Panc1 (cell line): Measurements from ENCODE around the gene FBXL19. TPM values are rescaled to one million over a fixed set of nuclear protein-coding genes. Genes with fewer than 3 reads are reported as not detected.

ENCODE experiments used
- ATAC-seq: fragments of 200-7000 bp; cut with Tn5 transposase; 2 replicates; pipeline ENCODE4 v1.9.1; 2020; ENCODE audit warnings: mild to moderate bottlenecking, moderate library complexity
- BruUV-seq: library from RNA; stranded (reverse); fragments of 400-500 nt; replicated peaks from 2 replicates; lab custom pipeline; 2021; lab: Mats Ljungman, UMichigan
- CTCF ChIA-PET: fragments of 300-600 bp; sonication (Branson Sonifier 250); formaldehyde crosslinking; loops from one replicate; lab custom pipeline; 2022; ENCODE audit warnings: antibody characterized with exemption; lab: Charles Lee
- POLR2A ChIA-PET: fragments of 300-600 bp; sonication (Branson Sonifier 250); formaldehyde crosslinking; loops from one replicate; lab custom pipeline; 2022; ENCODE audit warnings: antibody characterized with exemption; lab: Charles Lee
- DNase-seq: peaks from one replicate; pipeline ENCODE4 v3.0.0-alpha.2; 2010; ENCODE audit warnings: low read depth, low spot score
- H3K27ac ChIP-seq: 2 replicates; pipeline ENCODE4 v1.5.1; 2011; ENCODE audit warnings: mild to moderate bottlenecking, low read length, inconsistent platforms
- H3K27me3 ChIP-seq: fragments of 200-500 bp; sonication (Bioruptor generic); 2 replicates; pipeline ENCODE4 v1.6.0; 2014; ENCODE audit warnings: low read length, inconsistent platforms; ENCODE audit not compliant: control insufficient read depth, insufficient read depth
- H3K36me3 ChIP-seq: fragments of 200-500 bp; sonication (Bioruptor generic); 2 replicates; pipeline ENCODE4 v1.5.1; 2014; ENCODE audit warnings: inconsistent platforms, mild to moderate bottlenecking, low read length, moderate library complexity; ENCODE audit not compliant: control insufficient read depth, insufficient read depth
- H3K4me1 ChIP-seq: 2 replicates; pipeline ENCODE4 v1.5.1; 2011; ENCODE audit warnings: inconsistent platforms, mild to moderate bottlenecking, low read length, moderate library complexity; ENCODE audit not compliant: control insufficient read depth, insufficient read depth
- H3K4me3 ChIP-seq, 2 experiments: 2 replicates each; pipeline ENCODE4 v1.5.1; 2011 to 2012; ENCODE audit warnings: low read depth in 2 of 2, low read length in 2 of 2, mild to moderate bottlenecking in 2 of 2, inconsistent platforms in 1 of 2, moderate library complexity in 1 of 2
- H3K9me3 ChIP-seq: fragments of 200-500 bp; sonication (Bioruptor generic); 2 replicates; pipeline ENCODE4 v1.5.1; 2014; ENCODE audit warnings: low read depth, mild to moderate bottlenecking, inconsistent platforms, low read length, moderate library complexity; ENCODE audit not compliant: control insufficient read depth, insufficient read depth
- POLR2AphosphoS5 ChIP-seq: IDR thresholded peaks from 2 replicates; pipeline ENCODE4 v1.6.1; 2012; ENCODE audit warnings: mild to moderate bottlenecking, low read depth, low read length, moderate library complexity
- REST ChIP-seq, 2 experiments: IDR thresholded peaks; 2 replicates each; pipeline ENCODE4 v1.6.1; 2011 to 2012; ENCODE audit warnings: low read depth in 2 of 2, control low read depth in 1 of 2, low read length in 1 of 2, mild to moderate bottlenecking in 1 of 2, moderate library complexity in 1 of 2; ENCODE audit not compliant: insufficient read depth in 1 of 2
- SIN3A ChIP-seq: IDR thresholded peaks from 2 replicates; pipeline ENCODE4 v1.6.1; 2012; ENCODE audit warnings: low read depth, mild to moderate bottlenecking, low read length, moderate library complexity, borderline replicate concordance; ENCODE audit not compliant: insufficient read depth
- TCF7L2 ChIP-seq: IDR thresholded peaks from 2 replicates; pipeline ENCODE4 v1.6.1; 2011; ENCODE audit warnings: mild to moderate bottlenecking, low read depth, low read length, inconsistent platforms
- in situ Hi-C: cut with HindIII; loops from 2 replicates; pipeline ENCODE4 v1.10.0; 2016; ENCODE audit warnings: low sequenced_read_pairs, low pct_unique_long_range_greater_than_20kb
- intact Hi-C: fragments of 100-400 bp; cut with micrococcal nuclease; formaldehyde crosslinking; loops from one replicate; pipeline ENCODE4 v1.10.0; 2022; ENCODE audit not compliant: unreplicated experiment
- total RNA-seq: library from RNA; stranded (reverse); gene quantifications from one replicate; pipeline ENCODE4 v1.2.1, GENCODE V29; 2021; ENCODE audit not compliant: unreplicated experiment
- TF ChIP-seq, protein P1 (sequence below): fragments of 450-650 bp; IDR thresholded peaks from 2 replicates; pipeline ENCODE4 v1.5.1; 2017; ENCODE audit warnings: mild to moderate bottlenecking

Gene FBXL19
- total RNA-seq, 1 experiment from 2014 or later: 52.3 TPM

- POLR2A ChIA-PET: no interaction called here
- Histone ChIP-seq H3K27ac (no peak overlapping the region), H3K4me1 (peaks cover 9% of the 10 kb centered on the region), H3K27me3 (no peaks in the 10 kb centered on the region), H3K9me3 (no peaks in the 10 kb centered on the region), H3K36me3 (no peaks in the 10 kb centered on the region), H3K4me3 (no peak overlapping the region)
- no TSS peak for BruUV-seq
- in situ Hi-C loops: no loop called here
- DNase-seq: no peak
- ATAC-seq: no peak
- intact Hi-C loops: no loop called here
- TF ChIP-seq, protein P1, sequence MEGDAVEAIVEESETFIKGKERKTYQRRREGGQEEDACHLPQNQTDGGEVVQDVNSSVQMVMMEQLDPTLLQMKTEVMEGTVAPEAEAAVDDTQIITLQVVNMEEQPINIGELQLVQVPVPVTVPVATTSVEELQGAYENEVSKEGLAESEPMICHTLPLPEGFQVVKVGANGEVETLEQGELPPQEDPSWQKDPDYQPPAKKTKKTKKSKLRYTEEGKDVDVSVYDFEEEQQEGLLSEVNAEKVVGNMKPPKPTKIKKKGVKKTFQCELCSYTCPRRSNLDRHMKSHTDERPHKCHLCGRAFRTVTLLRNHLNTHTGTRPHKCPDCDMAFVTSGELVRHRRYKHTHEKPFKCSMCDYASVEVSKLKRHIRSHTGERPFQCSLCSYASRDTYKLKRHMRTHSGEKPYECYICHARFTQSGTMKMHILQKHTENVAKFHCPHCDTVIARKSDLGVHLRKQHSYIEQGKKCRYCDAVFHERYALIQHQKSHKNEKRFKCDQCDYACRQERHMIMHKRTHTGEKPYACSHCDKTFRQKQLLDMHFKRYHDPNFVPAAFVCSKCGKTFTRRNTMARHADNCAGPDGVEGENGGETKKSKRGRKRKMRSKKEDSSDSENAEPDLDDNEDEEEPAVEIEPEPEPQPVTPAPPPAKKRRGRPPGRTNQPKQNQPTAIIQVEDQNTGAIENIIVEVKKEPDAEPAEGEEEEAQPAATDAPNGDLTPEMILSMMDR: no peak
- TF ChIP-seq POLR2AphosphoS5: no peak
- CTCF ChIA-PET: no interaction called here
Observed at GRCh38 chr16:30928390-30928789, 5.0 kb downstream of the FBXL19 start.

GRCh38 chr16:30929167-30929566, 5.8 kb downstream of the FBXL19 start:
- Histone ChIP-seq H3K4me1 (peaks cover 9% of the 10 kb centered on the region), H3K4me3 (no peak overlapping the region), H3K36me3 (no peaks in the 10 kb centered on the region), H3K27me3 (no peaks in the 10 kb centered on the region), H3K27ac (no peak overlapping the region), H3K9me3 (no peaks in the 10 kb centered on the region)
- BruUV-seq: no TSS peak
- intact Hi-C loops (no loop called here), in situ Hi-C loops (no loop called here)
- ChIA-PET POLR2A (no interaction called here), CTCF (interaction anchor here (1.0 kb wide), 1 partner anchor 12 kb away, joined by 3 read pairs; no protein-coding TSS in a partner anchor)
- ATAC-seq (no peak), DNase-seq (no peak)
- TF ChIP-seq POLR2AphosphoS5: no peak
- no peak for TF ChIP-seq SIN3A
- TF ChIP-seq, protein P1: no peak
- no peak for TF ChIP-seq REST (IDR thresholded peaks at IDR 0.05; ENCODE audit: insufficient read depth in 1 of 2, low read depth in 2 of 2, low read length in 1 of 2)
- no peak for TF ChIP-seq TCF7L2

- POLR2A ChIA-PET: no interaction called here
- Histone ChIP-seq H3K36me3 (no peaks in the 10 kb centered on the region), H3K27me3 (no peaks in the 10 kb centered on the region), H3K27ac (no peak overlapping the region), H3K4me1 (peaks cover 3% of the 10 kb centered on the region), H3K4me3 (no peak overlapping the region), H3K9me3 (no peaks in the 10 kb centered on the region)
- DNase-seq (no peak), ATAC-seq (no peak)
- TF ChIP-seq REST (IDR thresholded peaks at IDR 0.05; ENCODE audit: insufficient read depth in 1 of 2, low read depth in 2 of 2, low read length in 1 of 2) (no peak), TCF7L2 (no peak), POLR2AphosphoS5 (no peak)
- in situ Hi-C loops: no loop called here
- BruUV-seq: no TSS peak
- CTCF ChIA-PET: no interaction called here
- intact Hi-C loops: no loop called here
Observed at GRCh38 chr16:30930160-30930571, 6.8 kb downstream of the FBXL19 start.
